Stimulated activated CD4-positive, alpha-beta T cell treated with anti-CD3 and anti-CD28 coated beads, TNF-alpha, amount 100 ng/mL, for 48 hours (primary cell): ENCODE data around the gene STX3.
"Not testable (repeated sequence)": the region's sequence is repeated elsewhere in the genome, so short reads cannot be mapped to it uniquely, and the experiment has no call there.

Source experiments
- DNase-seq, 3 donors: peaks; one replicate each; pipeline ENCODE4 v3.0.0-alpha.2; 2020; ENCODE audit warnings: low read depth in 3 of 3

The STX3 gene

DNA sequence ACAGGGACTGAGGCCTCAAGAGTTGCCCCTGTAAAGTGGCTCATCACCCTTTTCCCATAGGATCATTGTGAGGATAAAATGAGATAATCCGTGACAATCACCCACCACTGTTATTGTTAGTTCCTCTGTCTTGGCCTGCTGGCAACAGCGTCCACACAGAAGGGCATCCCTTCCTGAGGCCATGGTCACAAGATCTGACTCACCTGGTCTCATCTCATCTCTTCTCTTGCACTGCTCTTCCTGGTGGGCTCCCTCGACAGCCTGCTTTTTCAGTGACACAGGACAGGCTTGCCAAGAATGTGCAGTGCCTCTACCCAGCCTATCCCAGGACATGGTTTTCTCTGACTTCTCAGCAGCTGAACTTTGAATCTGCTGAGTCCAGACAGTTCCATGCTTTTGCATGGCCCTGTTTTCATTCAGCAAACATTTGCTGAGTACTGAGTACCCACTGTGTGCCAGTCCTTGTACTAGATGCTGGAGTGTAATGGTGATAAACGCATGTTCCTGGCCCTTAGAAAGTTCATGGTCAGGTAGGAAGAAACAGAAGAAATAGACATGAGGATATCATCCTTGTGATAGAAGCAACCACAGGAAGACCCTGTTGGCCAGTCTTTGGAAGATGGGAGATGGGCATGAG lies 3.3 kb downstream of the STX3 start:
- no peak for DNase-seq

DNA sequence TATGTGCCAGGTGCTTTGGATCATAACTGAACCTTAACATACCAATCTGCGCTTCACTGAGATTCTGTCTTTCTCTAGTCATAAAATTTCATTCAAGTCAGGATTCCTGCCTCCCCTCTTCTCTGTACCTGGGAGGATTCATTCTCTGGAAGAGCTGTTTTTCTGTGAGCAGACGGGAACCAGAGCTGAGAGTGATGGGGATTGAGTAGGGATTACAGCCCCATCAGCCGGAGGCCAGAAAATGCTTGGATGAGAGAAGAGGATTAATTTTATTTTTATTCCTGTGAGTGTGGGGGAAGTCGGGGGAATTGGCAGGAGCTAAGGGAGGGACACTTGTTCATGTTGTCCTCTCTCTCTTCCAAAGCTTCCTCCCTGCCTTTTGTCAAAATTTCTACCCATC lies 4.7 kb downstream of the STX3 start:
- DNase-seq = no peak

DNA sequence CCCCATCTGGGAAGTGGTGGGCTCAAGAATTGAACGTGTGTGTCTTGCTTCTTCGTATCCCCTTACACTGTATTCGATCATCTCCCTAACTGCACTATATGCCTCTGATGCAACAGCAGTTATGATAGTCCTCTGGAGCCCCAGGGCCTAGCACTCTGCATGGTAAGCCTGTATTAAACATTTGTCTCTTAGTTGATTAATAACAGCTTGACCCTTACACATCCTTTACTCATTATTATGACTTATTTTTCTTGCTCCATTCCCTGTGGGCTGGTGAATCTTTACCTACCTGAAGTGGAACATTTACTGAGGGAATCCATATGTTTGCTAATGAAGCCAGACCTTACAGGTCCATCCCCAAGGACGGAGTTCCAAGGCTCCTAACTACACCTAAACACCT lies 5.6 kb downstream of the STX3 start:
- DNase-seq = no peak

DNA sequence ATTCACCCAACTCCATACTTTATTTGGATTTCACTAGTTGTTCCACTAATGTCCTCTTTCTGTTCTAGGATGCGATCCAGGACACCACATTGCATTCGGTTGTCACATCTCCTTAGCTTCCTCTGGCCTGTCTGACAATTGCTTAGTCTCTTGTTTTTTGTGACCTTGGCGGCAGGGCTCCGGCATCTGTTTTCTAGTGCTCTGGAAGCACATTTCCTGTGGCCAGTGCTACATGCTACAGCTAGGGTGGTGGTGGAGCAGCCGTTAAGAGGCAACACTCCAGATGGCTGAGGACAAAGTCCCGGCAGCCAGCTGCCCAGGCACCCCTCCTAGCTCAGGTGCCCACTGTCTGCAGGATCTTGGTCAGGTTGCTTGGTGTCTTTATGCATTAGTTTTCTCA lies 6.8 kb downstream of the STX3 start:
- DNase-seq = no peak

DNA sequence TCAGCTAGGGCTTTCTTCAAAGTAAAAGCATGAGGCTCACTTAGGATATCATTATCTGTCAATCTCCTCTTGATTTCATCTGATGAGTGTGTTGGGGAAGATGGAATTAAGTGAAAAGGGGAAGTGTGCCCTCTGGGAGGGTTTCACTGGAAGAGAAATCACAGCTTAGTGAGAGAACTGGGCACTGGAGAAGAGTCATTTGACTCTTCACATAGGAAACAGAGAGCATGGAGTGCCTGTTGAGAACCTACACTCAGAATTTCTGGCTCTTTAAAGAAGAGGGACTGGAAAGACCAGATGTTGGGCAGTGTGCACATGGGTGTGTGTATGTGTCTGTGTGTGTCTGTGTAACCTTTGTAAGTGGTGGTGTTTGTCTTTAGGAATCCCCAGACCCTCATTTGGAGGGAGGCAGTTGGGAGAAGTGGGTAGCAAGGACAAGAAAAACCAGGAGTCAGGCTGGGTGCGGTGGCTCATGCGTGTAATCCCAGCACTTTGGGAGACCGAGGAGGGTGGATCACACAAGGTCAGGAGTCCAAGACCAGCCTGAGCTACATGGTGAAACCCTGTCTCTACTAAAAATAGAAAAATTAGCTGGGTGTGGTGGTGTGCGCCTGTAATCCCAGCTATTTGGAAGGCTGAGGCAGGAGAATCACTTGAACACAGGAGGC lies 10.0 kb downstream of the STX3 start:
- no peak for DNase-seq

DNA sequence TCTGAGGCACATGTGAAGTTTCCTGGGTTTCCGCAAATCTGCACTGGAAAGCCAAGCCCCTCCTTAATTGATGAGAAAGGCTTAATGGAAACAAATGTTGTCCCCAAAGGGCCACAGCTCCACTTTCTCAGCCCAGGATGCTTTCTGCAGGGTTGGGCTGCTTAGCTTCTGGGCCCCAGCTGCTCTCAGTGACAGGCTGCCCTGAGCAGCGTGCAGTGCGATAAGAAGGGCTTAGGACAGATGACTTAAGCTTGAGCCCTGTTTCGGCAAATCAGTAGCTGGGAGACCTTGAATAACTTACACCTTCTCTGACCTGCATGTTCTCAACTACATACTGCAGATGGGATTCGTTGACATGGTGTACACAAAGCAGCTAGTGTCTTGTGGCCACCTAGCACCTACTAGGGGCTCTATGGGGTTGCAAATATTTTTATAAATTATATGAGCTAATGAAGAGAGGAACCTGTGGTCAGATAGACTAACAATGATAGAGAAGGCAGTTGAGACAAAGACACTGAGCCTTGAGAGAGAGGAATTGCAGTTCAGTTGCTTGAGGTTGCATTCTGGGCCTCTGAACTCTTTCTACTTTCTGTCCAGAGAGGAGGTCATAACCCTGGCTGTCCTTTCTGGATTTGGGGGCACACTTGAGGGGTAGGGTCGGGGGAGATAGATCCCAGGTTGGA lies 11.5 kb downstream of the STX3 start:
- DNase-seq = no peak

DNA sequence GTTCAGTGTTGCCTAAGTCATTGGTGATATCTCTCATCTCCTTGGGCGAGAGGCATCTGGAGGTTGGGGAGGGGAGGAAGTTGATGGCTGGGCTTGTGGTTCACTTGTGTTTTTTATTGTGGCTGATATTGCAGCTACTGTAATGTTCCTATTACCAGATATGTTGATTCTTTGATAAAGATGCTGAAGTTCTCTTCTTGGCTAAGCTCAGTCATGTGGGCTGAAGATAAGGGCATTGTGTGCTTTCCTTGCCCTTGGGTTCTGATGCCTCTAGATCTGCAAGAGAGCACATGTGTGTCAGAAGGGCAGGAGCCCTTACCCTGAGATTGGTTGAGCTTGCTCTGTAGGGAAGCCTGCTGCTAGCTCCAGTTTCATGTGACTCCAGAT lies 12.0 kb downstream of the STX3 start:
- DNase-seq = no peak

DNA sequence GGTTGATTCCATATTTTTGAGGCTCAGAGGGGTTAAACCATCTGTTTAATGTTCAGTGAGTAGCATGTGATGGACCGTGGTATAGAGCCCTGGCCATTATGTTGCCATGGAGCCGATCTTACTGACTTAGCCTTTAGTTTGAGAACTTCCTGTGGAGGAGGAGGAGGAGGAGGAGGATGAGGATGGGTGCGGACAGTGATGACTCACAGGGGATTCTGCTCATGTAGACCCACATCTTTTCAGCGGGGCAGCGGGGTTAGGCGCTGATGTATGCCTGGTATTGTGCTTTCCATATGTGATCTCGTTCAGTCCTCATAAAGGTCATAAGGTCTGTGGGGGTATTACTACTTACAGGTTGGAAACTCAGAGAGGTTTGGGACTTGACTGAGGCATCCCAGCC lies 13.9 kb downstream of the STX3 start:
- DNase-seq = no peak

DNA sequence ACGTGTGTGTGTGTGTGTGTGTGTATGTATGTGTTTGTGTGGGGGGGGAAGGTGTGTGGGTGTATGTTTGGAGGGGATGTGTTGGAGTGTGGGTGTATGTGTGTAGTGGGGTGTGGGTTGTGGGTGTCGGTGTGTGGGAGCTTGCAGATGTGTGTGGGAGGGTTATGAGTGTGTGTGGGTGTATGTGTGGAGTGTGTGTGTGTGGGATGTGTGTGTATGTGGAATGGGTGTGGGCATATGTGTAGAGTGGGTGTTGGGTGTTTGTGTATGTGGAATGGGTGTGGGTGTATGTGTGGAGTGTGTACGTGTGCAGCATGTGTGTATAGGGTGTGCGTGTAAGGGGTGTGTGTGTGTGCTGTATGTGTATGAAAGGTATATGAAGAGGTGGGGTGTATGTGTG lies 14.7 kb downstream of the STX3 start:
- no peak for DNase-seq

DNA sequence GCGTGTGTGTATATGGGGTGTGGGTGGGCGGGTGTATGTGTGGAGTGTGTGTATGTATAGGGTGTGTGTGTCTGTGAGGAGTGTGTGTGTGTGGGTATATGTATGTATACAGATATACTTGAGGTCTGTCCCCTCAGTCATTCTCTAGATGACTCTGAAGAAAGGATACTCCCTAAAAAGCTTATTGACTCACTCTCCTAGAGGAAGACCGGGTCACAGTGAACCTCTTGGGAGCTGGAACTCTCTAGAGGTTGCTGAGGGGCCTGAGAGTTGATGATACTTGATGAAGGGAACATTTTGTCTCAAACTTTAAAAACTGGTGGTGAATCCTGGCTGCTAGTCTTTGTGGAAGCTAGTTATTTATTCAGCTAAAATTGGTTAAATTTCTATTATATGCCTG lies 15.1 kb downstream of the STX3 start:
- no peak for DNase-seq

DNA sequence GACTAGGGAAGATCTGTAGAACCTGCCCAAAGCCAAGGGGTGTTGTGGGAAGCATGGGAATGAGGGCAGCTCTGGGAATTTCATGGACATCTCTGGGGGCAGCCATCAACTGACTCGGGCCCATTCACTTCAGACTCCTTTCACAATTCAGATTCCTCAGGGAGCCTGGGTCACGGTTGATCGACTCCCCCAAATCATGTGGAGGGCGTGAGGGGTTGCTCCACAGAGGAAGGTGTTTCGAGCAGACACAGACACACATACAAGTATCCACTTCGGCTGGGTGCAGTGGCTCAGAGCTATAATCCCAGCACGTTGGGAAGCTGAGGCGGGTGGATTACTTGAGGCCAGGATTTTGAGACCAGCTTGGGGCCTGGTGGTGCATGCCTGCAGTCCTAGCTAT lies 15.7 kb downstream of the STX3 start:
- DNase-seq = no peak

DNA sequence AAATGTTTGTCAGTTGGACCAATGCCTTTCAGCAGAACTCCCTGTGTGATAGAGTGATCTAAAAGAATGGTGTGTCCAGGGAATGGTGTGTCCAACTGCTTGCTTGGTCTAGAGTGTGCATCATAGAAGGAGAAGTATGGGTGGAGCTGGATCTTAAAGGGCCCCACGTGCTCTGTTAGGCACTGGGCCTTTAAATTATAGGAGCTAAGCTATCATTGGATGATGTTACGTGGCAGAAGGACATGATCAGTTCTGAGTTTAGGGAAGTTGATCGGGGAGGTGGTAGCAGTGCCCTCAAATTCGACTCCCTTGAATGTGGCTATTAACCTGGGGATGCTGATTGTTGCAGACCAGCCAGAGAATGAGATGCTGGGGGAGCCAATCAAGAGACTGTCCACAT lies 16.4 kb downstream of the STX3 start:
- DNase-seq = no peak

DNA sequence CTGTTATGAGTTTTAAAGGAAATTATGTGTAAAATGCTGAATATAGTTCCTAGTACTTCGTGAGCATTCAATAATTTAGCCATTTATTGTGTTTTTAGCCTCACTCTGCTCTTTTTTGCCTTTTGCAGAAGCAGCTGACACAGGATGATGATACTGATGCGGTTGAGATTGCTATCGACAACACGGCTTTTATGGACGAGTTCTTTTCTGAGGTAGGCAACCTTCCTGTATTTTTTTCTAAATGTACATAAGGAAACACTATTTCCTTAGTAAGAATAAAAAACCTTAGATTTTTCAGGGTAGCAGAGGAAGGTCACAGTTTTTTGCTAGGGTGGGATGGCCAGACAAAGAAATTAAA lies 17.9 kb downstream of the STX3 start:
- no peak for DNase-seq

DNA sequence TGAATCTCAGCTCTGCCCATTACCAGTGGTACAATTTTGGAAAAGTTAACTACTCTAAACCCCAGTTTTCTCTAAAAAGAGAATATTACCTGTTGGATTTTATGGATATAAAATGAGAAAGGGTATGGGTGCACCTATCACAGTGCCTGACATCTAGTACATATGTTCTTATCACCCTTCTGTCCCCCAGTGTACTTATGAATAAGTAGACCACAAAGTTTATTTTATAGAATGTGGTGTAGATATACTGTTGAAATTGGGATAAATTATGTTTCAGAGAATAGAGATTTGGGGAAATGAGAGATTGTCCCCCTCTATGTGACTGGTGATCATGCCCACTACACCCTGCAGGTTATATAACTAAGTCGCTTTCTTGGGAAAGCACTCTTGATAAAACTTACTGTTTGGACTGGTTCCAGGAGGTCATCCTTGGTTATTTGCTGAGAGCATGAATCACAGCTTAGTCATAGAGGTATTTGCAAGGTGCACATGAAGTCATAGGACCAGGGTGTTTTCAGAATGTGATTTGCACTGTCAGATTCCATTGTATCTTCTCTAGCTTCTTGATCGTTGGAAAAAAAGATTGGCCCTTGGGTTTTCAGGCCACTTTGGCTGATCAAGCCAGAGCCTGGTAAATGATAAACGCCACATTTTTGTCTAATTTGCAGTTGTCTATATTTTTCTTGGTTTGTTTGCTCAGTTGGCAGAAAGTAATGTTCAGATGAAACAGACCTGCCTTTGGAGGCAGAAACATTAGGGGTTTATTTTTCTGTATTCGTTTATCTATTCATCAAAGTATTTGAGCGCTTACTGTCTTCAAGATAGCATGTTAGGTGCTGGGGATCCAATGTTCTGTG lies 21.3 kb downstream of the STX3 start:
- no peak for DNase-seq

DNA sequence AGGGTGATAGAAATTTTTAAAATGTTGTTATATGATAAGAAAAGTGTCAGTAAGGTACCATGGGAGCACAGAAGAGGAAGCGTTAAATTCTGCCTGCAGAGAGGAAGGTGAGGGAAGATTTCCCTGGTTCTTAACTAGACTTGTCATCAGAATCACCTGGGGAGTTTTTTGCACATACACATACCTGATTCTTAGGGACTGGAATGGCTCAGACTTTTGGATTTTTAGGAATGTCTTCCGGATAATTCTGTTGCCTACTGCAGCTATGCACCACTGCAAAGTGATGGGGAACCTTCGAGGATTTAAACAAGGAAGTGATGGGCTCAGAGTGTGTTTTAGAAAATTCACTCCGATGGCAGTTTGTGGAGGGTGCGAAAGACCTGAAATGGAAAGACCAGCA lies 21.9 kb downstream of the STX3 start:
- DNase-seq = no peak

DNA sequence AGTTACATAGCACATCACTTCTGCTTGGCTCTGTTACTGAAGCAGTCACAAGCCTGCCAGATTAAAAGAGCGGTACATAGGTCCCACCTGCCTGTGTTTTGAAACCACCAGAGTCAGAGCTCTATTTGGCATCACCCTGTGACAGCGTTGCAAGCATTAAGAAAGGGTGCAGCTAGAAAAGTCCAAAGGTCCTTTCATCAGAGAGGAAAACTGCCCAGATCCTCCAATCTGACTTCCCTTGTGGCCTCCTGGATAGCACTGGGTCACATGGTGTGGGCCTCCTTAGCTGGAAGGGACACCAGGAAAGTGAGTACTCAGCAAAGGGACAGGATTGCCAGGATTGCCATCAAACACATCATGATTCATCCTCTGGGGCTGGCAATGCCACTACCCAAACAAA lies 22.9 kb downstream of the STX3 start:
- no peak for DNase-seq

DNA sequence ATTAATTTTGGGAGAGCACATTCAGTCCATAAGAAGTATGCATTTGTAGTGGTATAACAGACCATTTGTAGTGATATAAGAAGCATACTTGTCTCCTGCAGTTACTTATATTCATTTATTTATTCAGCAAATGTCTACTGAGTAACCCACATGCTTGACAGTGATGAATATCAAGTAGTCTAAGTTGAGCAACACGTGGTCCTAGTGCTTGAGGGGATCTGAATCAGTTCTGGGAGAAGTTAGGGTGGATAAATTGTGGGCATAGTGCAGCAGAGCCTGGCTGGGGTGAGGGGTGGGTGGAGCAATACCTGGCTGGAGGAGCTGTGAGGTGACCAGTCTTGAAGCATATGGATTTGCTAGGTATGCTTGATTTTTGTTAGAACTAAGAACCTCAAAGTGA lies 24.3 kb downstream of the STX3 start:
- no peak for DNase-seq

DNA sequence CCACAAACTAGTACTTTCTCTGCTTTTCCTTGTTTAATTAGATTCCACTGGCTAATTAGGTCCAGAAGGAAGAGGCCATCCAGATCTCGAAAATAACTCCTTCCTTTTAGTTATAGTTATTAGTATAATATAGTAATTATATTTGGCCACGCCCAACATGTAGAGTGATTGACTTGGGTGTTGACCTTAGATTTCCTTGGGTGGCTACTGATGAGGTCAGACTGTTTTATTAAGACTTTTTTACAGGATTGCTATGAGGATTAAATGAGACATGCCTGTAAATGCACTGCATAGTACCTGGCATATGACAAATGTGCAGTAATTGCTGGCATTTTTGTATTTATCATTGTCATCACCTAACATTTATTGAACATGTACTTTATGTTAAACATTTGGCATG lies 26.9 kb downstream of the STX3 start:
- DNase-seq = no peak

DNA sequence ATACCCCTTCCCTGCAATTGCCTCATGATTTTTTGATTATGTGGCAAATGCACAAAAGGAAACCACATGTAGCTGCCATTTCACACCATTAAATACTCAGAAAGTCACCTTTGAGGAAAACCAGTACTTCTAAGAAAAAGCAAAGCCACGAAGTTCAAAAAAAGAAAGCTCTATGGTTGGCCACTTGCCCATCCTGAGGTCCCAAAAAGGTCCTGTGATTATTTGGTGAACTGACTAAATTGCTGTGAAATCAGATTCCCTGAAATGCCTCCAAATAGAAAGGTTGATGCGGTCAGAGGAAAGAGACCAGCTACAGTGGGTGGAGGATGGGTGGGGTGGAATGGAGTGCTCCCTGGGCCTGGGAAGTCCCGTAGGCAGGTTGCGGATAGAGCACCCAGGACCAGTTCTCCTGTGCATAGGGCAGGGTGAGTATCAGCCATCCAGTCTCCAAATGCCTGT lies 28.5 kb downstream of the STX3 start:
- no peak for DNase-seq

DNA sequence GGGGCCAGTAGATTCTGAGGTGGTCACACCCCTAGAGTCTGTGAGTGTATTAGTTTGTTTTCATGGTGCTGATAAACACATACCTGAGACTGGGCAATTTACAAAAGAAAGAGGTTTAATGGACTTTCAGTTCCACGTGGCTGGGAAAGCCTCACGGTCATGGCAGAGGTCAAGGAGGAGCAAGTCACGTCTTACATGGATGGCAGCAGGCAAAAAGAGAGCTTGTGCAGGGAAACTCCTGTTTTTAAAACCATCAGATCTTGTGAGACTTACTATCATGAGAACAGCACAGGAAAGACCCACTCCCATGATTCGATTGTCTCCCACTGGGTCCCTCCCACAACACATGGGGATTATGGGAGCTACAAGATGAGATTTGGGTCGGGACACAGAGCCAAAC lies 29.3 kb downstream of the STX3 start:
- DNase-seq = not testable (repeated sequence)

DNA sequence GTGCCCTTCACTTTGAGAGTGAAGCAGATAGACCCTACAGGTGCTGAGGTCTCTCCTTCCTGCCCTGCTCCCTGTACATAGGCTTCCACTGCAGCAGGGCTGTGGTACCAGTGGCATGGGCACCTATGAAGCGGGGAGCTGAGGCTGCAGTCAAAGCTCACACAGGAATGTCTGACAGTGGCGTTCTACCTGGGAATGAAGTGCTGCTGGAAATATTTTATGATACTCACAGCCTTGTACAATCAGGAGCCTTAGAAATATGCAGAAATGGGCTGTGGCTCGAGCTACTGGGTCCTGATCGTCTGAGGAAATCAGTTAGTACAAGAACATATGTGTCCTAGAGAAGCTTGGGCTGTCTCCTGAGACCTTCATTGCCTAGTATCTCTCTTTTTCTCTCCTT lies 30.6 kb downstream of the STX3 start:
- DNase-seq = no peak

DNA sequence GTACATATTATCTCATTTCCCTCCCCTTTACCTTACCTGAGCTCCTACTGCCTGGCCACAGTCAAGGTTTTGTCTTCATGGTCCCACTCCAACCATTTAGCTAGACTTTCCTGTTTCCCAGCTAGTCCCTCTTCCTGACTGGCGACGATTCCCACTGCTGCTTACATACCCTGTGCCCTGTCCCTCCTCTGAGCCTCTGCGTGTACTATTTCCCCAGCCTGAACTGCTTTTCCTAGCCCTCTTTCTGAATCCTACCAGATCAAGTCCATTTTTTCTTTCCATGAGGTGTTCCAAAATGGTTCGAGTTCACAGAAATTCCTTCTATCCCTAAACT lies 32.0 kb downstream of the STX3 start:
- no peak for DNase-seq

DNA sequence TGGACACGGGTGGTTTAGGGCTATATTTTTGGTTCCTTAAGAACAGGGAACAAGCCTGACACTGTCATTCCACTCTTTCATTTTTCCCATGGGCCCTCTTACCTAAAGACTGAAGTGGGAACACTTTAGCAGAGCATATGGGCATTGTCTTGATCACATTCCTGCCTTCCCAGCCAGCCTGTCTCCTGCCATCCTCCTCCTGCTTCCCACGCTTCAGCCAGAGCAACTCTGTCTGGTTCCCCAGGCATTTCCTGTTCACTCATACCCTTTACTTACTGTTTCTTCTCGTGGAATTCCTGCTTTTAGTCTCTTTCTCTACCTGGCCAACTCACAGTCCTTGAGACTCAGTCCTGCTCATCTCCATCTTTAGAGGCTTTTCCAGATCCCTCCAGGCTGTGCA lies 32.6 kb downstream of the STX3 start:
- DNase-seq = no peak
